Endothelial cell of umbilical vein (primary cell): ENCODE data around the gene GJD2. TPM values are rescaled to one million over a fixed set of nuclear protein-coding genes. Genes with fewer than 3 reads are reported as not detected.

Source experiments
- polyA plus RNA-seq, 4 experiments: library from polyadenylated mRNA; depleted of rRNA in 3 of 4; stranded (reverse) in 3 of 4; unstranded in 1 of 4; fragments of >200 nt; gene quantifications; 2 replicates each; pipeline versions ENCODE4 v1.2.1 to v1.2.3, GENCODE V29; 2011 to 2012; ENCODE audit warnings: missing spikeins in 1 of 4
- total RNA-seq: library from RNA; stranded (reverse); gene quantifications from 2 replicates; pipeline ENCODE4 v1.2.3, GENCODE V29; 2021

GJD2 gene
- total and polyA plus RNA-seq, 2 donors (not counting 3 experiments of a cell fraction or from before 2014, with no cell fraction given), result not detected

Other genes starting within 250 kb of the GJD2 start
- gene GOLGA8B, start 171.3 kb downstream of the GJD2 start, total RNA-seq, result 36.0 and 45.0 TPM in 2 replicates
- gene GOLGA8B, start 171.3 kb downstream of the GJD2 start, polyA plus RNA-seq, result 22.1 and 30.9 TPM in 2 replicates
- not detected in 2 replicates for gene ACTC1, start 40.6 kb upstream of the GJD2 start, total RNA-seq
- 0.64 and 1.0 TPM in 2 replicates for gene ACTC1, start 40.6 kb upstream of the GJD2 start, polyA plus RNA-seq
- 37.5 and 37.7 TPM in 2 replicates for gene AQR, start 214.7 kb upstream of the GJD2 start, total RNA-seq
- gene AQR, start 214.7 kb upstream of the GJD2 start, polyA plus RNA-seq, result 18.7 and 18.9 TPM in 2 replicates
- 29.3 and 30.3 TPM in 2 replicates for gene ZNF770, start 233.3 kb upstream of the GJD2 start, total RNA-seq
- gene ZNF770, start 233.3 kb upstream of the GJD2 start, polyA plus RNA-seq, result 4.7 and 6.4 TPM in 2 replicates